ENCODE data around the gene PPP1R3G.

- no peak for TF ChIP-seq POLR2AphosphoS5 (IDR thresholded peaks at IDR 0.05; ENCODE audit: low read depth, low read length)
- no peak for TF ChIP-seq SIN3A (IDR thresholded peaks at IDR 0.05; ENCODE audit: borderline replicate concordance, insufficient read depth, low read length)
- TF ChIP-seq, protein P1, sequence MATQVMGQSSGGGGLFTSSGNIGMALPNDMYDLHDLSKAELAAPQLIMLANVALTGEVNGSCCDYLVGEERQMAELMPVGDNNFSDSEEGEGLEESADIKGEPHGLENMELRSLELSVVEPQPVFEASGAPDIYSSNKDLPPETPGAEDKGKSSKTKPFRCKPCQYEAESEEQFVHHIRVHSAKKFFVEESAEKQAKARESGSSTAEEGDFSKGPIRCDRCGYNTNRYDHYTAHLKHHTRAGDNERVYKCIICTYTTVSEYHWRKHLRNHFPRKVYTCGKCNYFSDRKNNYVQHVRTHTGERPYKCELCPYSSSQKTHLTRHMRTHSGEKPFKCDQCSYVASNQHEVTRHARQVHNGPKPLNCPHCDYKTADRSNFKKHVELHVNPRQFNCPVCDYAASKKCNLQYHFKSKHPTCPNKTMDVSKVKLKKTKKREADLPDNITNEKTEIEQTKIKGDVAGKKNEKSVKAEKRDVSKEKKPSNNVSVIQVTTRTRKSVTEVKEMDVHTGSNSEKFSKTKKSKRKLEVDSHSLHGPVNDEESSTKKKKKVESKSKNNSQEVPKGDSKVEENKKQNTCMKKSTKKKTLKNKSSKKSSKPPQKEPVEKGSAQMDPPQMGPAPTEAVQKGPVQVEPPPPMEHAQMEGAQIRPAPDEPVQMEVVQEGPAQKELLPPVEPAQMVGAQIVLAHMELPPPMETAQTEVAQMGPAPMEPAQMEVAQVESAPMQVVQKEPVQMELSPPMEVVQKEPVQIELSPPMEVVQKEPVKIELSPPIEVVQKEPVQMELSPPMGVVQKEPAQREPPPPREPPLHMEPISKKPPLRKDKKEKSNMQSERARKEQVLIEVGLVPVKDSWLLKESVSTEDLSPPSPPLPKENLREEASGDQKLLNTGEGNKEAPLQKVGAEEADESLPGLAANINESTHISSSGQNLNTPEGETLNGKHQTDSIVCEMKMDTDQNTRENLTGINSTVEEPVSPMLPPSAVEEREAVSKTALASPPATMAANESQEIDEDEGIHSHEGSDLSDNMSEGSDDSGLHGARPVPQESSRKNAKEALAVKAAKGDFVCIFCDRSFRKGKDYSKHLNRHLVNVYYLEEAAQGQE (IDR thresholded peaks at IDR 0.05; ENCODE audit: insufficient read depth in 1 of 2, low read depth in 2 of 2, low read length in 2 of 2), result no peak
- no peak for TF ChIP-seq TAF1 (IDR thresholded peaks at IDR 0.05; ENCODE audit: borderline replicate concordance, insufficient read depth, low read length)
Observed at GRCh38 chr6:5108068-5108467, 22.9 kb downstream of the PPP1R3G start.

Measured in PFSK-1 (cell line).